GM19023 (cell line): Measurements from ENCODE around the gene SLC2A11.

ENCODE experiments used
- ATAC-seq: cut with Tn5 transposase; IDR thresholded peaks from one replicate; pipeline ENCODE4 v1.9.1; 2021; ENCODE audit warnings: mild to moderate bottlenecking, moderate library complexity; ENCODE audit not compliant: unreplicated experiment

SLC2A11 gene, protein sequence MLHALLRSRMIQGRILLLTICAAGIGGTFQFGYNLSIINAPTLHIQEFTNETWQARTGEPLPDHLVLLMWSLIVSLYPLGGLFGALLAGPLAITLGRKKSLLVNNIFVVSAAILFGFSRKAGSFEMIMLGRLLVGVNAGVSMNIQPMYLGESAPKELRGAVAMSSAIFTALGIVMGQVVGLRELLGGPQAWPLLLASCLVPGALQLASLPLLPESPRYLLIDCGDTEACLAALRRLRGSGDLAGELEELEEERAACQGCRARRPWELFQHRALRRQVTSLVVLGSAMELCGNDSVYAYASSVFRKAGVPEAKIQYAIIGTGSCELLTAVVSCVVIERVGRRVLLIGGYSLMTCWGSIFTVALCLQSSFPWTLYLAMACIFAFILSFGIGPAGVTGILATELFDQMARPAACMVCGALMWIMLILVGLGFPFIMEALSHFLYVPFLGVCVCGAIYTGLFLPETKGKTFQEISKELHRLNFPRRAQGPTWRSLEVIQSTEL

DNA sequence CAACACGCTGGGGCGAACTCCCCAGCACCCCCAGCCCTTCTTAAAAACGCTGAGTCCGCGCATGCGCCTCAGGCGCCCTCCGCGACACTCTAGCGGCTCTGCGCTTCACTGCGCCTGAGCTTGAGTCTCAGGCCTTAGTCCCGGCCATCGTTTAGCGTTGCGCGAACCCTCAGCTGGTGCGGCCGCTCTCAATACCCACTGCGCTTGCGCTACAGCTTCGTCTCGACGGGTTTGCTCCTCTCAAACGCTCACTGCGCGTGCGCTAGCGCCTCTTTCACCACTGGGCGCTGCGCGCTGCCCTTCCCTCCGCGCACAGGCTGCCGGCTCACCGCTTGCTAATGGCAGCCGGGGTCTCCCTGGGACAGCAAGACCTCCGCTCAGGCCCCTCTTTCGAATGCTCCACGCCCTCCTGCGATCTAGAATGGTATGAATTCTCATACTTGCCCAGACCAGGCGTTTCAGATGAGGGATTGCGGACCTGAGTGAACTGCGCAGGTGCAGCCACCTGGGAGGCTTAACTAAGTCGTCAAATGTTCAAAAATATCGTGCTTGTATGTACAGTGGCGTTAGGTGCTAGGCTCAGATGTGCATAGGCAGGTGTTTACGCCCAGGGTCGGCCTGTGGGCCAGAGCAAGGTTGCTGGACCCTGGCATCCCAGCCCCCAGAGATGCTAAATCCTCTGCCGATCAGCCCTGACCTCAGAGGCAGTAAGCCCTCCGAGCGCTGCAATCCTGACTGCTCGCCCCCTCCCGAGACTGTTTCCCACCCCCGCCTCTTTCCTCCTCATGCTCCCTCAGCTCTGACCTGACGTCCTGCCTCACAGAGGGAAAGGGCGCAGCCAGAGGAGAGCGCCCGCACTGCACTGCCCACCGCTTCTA is at the start of gene SLC2A11:
Gene SLC2A11 (plus strand): TSS at position 270 of the 878 bp plus-strand sequence. CDS start 125 bp downstream, at position 395.
- ATAC-seq, result peak; percentile 91

DNA sequence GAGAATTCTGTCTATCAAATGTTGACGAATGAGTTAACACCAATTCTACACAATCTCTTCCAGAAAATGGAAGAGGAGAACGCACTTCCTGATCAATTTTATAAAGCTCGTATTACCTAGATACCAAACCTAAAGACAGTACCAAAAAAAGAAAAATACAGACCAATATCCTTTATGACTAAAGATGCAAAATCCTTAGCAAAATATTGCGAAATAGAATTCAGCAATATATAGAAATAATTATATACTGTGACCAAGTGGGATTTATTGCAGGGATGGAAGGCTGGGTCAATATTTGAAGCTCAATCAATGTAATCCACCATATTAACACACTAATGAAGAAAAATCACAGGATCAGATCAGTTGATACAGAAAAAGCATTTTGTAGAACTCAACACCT is 45.3 kb upstream of the SLC2A11 start:
- ATAC-seq, result no peak

DNA sequence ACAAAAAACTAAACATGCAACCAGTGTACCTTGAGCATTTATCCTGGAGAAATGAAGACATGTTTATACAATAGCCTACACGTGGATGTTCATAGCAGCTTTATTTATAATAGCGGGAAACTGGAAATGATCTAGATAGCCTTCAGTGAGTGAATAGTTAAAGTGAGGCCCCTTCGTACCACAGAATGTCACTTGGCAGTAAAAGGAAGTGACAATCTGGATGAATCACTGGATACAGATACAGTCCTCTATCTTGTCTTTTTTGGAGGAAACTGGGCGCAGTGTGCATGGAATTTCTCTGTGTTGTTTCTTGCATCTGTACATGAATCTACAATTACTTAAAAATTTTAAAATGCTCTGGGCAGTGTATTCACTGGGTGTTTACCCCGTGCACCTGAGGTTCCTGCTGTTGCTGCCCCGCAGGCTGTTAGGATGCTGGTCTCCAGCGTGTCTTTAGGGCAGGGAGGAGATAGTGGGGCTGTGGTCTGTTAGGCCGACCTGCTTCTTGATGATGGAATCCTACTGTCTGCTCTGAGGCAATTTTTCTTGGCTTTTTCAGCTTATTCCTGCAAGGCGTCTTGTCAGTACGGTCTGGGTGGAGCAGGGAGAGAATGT is 42.0 kb upstream of the SLC2A11 start:
- no peak for ATAC-seq

DNA sequence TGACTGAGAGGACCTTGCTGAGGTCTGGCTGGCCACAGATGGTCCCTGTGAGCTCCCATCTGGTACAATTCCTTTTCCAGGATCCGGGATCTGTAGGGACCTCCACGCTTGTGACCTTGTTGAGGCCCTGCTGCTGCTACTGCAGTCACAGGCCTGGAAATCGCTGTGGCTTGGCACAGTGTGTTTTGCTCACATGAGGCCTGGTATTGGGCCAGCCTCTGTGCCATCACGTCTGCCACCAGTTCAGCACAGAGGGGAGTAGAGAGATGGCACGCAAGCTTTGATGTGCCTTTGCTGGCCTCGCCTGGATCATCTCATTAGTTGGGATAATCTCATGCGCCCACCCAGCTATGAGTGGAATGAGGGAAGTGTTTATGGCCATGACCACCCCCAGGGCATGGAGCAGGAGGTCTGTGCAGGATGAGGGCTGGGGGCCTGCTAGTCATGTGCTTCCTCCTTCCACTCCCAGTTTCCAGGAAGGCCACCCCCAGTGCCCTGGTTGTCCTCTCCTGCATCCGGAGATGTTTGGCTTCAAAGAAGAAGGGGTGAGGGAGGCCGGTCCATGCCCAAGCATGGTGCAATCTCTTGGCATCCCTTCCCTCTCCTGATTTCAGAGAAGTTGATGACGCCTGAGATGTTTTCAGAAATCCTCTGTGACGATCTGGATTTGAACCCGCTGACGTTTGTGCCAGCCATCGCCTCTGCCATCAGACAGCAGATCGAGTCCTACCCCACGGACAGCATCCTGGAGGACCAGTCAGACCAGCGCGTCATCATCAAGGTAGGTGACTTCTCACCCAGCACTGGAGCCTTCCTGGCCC is 41.3 kb upstream of the SLC2A11 start:
- ATAC-seq, result no peak

DNA sequence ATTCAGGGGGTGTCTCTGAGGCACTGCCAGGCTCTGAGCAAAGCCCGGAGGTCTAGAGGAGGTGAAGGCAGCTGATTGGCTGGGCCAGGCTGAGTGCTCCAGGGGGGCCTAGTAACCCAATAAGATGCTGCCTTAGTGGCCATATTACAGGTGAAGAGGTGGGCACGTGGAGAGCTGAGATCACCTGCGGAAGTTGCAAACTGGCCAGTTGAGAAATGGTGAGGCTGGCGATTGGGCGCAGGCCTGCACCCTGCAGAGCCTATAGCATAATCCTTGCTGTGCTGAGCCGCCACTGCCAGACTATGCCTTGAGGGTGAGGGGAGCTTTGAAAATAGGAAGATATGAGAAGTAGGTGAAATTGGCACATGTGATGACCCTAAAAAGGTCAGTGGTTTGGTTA is 40.5 kb upstream of the SLC2A11 start:
- no peak for ATAC-seq

DNA sequence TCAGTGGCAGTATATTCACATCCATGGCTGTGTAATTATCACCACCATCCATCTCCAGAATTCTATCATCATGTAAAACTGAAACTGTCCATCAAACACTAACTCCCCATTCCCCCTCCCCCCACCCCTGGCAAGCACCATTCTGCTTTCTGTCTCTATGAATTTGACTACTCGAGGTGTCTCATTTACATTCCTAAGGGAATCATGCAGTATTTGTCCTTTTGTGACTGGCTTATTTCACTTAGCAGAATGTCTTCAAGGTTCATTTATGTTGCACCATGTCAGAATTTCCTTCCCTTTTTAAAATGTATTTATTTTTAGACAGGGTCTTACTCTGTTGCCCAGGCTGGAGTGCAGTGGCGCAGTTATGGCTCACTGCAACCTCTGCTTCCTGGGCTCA is 39.1 kb upstream of the SLC2A11 start:
- no peak for ATAC-seq

DNA sequence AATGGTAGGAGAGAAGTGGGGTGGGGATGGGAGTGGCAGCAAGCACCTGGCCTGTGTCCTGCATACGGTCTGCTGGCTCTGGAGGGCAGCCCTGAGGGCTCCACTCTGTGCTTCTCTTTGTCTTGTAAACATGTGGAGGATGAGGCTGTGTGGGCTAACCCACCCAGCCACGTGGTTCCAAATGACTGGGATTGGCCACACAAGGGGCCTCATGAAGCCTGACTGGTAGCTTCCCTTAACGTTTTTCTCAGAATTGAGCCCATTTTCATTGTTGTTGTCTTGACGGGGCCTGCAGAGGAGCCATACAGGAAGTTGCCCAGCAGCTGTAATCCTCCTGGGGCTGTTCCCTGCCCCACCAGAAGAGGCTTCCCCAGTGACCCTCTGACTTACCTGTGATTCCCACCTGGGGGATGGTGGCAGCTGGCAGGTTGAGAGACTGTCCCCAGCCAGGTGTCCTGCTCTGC is 36.9 kb upstream of the SLC2A11 start:
- ATAC-seq, result no peak

DNA sequence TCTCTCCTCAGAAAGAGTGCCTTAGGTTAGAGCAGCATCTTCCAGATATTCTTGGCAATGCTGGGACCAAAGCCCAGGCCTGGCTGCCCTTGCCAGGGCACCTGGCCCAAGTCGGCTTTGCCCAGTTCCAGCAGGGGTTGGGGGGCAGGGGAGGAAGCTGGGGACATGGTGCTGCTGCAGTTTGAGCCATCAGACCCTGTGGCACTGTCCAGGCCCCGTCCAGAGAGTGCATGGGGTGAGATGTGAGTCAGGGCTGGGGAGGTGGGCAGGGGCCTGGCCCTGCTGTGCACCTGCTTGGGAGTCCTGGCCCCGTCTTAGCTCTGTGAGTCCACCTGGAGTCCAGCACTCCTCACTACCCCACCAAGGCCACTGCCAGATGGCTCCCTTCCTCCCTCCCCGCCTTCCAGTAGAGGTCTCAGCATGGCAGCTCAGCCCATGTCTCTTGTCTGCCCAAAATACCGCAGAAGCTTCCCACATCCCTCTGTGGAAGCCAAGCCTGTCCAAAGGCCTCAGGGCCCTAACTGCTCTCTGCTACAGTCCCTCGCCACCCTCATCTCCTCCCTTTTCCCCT is 35.5 kb upstream of the SLC2A11 start:
- no peak for ATAC-seq

DNA sequence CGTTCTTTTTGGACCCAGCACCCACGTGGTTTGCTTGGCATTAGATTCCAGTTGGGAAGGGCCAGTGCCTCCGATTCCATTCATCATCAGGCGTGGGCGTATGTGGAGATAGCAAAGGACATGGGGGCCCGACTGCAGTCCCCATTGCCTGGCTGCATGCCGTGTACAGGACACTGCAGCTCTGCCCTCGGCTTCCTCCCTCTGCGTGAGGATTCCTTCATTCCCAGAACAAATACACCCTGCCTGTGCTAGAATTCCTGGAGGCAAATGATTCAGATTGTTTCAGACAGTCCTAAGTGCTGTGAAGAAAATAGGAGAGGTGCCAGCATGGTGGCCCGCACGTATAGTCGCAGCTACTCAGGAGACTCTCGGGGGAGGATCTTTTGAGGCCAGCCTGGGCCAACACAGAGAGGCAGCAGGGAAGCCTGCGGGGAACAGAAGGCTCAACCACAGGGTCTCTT is 34.3 kb upstream of the SLC2A11 start:
- no peak for ATAC-seq

DNA sequence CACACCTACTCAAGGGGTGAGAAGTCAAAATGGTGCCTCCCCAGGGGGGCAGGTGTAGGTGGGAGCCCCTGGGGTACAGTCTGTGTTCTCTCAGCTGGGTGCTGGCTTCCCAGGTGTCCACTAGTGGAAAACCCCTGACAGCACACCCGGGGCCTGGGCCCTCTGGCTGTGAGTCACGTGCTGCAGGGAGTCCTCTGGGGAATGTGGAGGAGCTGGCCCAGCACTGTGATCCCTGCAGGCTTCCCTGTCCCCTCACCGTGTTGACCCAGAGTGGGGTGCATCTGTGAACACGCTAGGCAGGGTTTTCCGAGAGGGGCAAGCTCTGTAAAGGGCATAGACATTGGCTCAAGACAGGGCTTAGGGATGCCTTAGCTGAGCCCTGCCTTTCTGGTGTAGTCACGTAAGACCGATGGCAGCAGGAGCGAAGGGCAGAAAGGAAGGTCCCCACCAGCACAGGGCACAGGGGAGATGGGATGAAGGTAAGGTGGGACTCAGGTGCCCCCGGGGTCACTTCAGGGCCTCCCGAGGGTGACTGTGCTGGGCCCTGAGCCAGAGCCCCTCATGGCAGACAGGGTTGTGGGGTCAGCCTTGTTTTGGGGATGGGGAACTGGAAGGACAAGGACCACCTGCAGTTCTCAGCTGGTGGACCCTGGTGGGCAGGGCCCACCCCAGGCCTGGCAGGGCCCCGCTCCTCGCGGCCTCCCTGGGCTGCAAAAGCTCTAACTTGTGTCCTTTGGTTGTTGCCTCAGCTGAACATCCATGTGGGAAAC is 33.0 kb upstream of the SLC2A11 start:
- ATAC-seq, result no peak

DNA sequence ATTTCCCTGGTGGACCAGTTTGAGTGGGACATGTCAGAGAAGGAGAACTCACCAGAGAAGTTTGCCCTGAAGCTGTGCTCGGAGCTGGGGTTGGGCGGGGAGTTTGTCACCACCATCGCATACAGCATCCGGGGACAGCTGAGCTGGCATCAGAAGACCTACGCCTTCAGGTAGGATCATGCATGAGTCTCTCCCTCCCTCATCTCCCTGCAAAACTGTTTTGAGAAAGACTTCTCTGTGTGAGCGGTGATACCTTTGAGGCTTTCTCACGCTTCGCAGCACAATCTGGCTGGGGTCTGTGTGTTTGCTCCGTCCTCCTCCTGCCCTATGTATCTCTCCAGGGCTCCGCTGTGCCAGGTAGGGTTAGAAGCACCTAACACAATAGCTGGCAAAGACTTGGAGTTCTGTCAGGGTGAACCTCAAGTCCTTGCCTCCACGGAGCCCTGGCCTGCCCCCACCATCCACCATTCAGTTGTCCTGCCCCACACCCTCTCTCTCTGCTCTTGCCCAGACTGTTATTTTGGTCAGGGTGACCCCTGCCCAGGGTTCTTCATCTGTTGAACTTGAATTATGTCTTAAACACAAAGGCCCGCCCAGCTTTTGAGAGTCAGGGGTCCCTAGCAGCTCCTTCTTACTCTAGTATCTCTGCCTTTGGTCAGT is 32.3 kb upstream of the SLC2A11 start:
- ATAC-seq, result no peak

DNA sequence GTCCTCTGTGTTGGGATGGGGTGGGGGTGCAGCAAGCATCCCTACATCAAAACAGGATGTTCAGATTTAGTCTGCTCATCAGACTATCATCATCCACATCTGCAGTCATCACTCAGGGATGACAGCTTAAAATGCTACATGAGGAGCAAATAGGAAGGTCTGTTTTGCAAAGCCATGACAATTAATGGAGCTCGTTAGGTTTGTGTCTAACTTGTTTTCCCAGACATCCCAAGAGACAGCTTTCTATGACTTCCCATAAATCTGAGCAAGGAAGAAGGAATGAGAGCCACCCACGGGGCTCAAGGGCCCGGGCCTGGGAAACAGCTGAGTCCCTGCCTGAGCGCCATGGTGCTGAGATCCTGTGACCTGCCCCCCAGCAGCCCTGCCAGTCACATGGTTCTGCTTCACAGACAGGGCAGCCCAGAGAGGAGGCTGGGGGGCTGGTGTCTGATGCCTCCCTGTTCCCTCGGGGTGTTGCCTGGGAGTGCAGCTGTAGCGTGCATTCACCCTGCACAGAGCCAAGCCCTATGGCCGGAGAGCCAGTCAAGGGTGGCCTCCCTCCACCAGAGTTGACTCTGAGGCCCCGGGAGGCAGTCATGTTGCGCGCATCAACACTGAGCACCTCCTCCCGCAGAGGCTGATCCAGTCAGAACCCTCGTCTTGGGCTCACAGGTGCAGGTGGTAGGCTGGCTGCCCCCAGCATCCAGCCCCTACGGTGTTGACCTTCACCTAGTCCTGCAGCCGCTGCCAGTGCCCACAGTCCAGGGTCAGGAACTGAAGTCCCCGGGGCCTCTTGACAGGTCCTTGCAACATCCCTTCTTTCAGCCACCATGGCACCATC is 30.9 kb upstream of the SLC2A11 start:
- no peak for ATAC-seq

DNA sequence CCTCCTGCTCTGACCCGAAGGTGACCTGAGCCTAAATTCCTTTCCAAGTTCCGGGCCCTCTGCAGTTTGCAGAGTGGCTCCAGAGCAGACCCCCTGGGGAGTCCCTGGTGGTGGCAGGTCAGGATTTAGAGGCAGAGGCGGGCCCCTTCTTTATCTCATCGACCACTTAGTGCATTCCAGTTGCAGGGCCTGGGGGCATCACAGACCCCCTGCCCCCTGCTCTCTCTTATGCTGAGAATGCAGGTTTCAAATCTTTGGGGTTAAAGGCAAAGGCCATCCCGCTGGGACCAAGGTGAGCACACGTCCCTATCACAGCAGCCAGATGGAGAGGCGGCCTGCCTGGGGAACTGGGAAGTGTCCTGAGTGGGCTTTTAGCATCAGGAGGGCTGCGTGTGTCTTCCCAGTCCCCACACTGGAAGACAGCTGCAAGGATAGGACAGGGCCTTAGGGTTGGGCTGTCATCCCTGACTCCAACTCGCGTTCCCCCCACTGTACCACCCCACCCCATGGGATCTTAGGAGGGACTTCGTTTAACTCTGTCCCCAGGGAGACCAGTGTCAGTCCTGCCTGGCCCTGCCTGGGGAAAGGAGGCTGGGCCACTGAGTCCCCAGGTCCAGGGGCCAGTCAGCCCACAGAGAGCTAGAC is 30.2 kb upstream of the SLC2A11 start:
- no peak for ATAC-seq

DNA sequence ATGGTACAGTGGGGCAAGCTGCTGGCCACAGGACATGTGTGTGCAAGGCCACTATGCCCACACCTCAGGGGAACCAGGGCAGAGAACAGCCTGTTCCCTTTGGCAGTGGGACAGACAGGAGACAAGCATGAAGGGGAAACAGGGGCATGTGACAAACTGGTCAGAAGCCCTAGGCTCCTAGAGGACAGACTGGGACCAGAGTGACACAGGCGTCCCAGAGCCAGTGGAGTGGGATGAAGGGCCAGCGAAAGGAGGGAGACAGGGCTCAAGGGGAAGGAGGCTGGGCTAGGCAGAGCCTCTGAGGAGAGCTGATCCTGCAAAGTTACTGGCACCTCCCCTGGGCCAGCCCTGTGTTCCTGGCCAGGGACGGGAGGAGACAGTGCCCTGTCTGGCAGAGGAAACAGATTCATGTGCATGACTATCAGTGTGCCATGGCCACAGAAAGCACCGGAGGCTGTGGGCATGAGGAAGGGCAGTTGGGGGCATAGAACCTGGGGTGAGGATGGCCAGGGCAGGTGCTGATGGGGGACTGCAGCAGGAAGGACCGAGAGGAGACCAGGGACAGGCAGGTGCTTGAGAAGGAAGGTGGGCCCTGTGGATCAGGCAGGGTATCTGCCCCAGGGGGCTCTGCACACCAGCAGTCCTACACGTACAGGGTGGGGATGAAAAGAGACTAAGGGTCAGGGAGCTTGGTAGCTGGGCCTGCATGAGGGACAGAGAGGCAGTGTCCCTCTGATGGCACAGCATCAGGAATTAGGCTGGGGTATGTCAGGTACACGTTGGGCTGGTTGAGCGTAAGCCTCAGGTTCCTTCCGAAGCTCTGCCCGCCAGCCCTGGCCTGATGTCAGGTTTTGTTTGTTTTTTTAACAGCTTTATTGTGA is 28.6 kb upstream of the SLC2A11 start:
- ATAC-seq, result no peak

DNA sequence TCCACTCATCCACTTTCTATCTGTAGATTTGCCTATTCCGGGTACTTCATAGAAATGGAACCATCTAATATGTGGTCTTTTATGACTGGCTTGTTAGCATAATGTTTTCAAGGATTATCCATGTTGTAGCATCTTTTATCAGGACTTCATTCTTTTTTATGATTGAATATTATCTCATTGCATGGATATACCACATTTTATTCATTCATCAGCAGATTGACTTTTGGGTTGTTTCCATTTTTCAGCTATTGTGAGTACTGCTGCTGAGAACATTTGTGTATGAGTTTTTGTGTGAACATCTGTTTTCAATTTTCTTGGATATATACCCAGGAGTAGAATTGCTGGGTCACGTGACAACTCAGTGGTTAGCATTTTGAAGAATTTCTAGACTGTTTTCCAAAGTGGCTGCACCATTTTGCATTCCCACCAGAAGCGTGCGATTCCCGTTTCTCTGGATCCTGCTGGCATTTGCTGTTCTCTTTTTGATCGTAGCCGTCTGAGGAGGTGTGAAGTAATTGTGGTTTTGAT is 27.8 kb upstream of the SLC2A11 start:
- ATAC-seq, result no peak

DNA sequence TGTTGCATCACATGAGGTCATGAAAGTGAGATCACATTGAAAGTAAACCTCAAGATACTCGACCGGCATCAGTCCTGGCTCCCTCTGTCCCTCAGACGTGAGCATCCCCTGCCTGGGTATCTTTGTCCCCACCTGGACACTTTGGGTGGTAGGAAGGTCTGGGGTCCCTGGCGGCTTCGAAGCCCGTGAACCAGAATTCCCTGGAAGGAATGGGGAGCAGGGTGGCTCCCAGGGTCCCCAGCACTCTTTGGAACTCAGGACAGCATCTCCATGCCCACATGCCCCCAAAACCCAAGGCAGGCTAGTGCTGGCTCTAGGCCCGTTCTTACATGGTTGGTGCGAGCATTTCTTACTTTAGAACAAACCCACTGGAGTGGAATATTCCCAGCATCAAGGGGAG is 26.4 kb upstream of the SLC2A11 start:
- ATAC-seq, result no peak
